NB4 (cell line): ENCODE data around the gene BMAL1.
A peak's percentile ranks its signal among the peaks of the same experiment; 100 is the strongest.
"Not testable (repeated sequence)": the region's sequence is repeated elsewhere in the genome, so short reads cannot be mapped to it uniquely, and the experiment has no call there.

ENCODE experiments used
- DNase-seq: peaks from one replicate; pipeline ENCODE4 v3.0.0; 2010; ENCODE audit warnings: low read depth
- H3K4me3 ChIP-seq: one replicate; pipeline ENCODE4 v1.5.1; 2011; ENCODE audit warnings: mild to moderate bottlenecking, low read depth, low read length, moderate library complexity
- CTCF ChIP-seq: IDR thresholded peaks from one replicate; pipeline ENCODE4 v1.5.1; 2012; ENCODE audit warnings: low read depth, low read length
- MAX ChIP-seq: IDR thresholded peaks from 2 replicates; pipeline ENCODE4 v1.6.1; 2011; ENCODE audit warnings: low read depth, low read length
- MYC ChIP-seq: IDR thresholded peaks from 2 replicates; pipeline ENCODE4 v1.6.1; 2011; ENCODE audit warnings: low read depth, low read length
- POLR2A ChIP-seq: IDR thresholded peaks from 2 replicates; pipeline ENCODE4 v1.6.1; 2011; ENCODE audit warnings: mild to moderate bottlenecking; ENCODE audit not compliant: insufficient read length; ENCODE audit errors: extremely low read depth

Gene BMAL1

GRCh38 chr11:13382751-13383150, 105.2 kb downstream of the BMAL1 start:
- DNase-seq, result no peak
- no peak for TF ChIP-seq MYC
- no peak for TF ChIP-seq CTCF
- no peak for TF ChIP-seq POLR2A
- no peak for TF ChIP-seq MAX
- H3K4me3 ChIP-seq, result no peak overlapping the region

- DNase-seq, result peak; percentile 45
- TF ChIP-seq MAX (no peak), CTCF (peak; percentile 52)
- H3K4me3 ChIP-seq, result no peak overlapping the region
These were observed 107.5 kb downstream of the BMAL1 start for GRCh38 chr11:13384908-13385640.

GRCh38 chr11:13386567-13386966, 109.0 kb downstream of the BMAL1 start:
- TF ChIP-seq POLR2A (no peak), MAX (no peak), CTCF (no peak), MYC (no peak)
- DNase-seq, result no peak
- H3K4me3 ChIP-seq, result no peak overlapping the region

- TF ChIP-seq MAX (no peak), CTCF (no peak), MYC (no peak), POLR2A (no peak)
- DNase-seq, result no peak
- no peak overlapping the region for H3K4me3 ChIP-seq
These were observed 111.2 kb downstream of the BMAL1 start for GRCh38 chr11:13388741-13389140.

GRCh38 chr11:13391217-13391616, 113.6 kb downstream of the BMAL1 start:
- H3K4me3 ChIP-seq, result no peak overlapping the region
- TF ChIP-seq MYC, result no peak
- DNase-seq, result no peak

- H3K4me3 ChIP-seq, DNase-seq: not testable (repeated sequence)
These were observed 120.7 kb downstream of the BMAL1 start for GRCh38 chr11:13398335-13398734.

GRCh38 chr11:13405220-13405619, 127.6 kb downstream of the BMAL1 start:
- DNase-seq, result no peak
- TF ChIP-seq MAX (no peak), MYC (no peak), POLR2A (no peak), CTCF (no peak)
- no peak overlapping the region for H3K4me3 ChIP-seq
